ENCODE data around the gene GORASP1.

The GORASP1 gene

DNA sequence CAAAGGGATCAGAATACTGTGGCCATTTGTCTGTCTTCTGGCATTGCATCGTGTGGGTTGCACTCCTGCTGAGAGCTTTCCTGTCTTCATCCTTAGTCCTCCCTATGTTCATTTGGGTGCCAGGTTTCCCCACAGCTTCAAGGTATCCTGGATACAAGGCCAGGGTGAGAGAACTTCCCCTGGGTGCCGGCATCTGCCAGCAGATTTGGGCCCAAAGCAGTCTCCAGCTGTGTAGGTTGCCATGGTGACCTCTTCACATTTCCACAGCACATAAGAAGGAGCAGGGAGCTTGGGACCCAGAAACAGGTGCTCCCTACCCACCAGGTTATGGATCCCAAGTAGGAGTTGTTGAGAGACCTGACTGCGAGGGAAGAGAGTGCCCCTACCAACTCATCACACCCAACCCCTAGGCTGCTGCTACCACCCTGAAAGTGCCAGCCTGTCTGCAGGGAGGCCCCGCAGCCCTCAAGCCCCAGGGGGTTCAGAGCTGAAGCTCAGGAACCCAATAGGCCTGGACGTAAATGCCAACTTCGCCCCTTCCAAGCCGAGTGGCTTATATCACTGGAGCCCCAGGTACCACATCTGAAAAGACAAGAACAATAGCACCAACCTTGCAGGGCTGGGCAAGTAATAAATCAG is 20.0 kb upstream of the GORASP1 start:
- DNase-seq (no peak), ATAC-seq (replicated peaks) (peak; percentile 14)
- Mint-ChIP-seq H3K27me3 (no peaks in the 10 kb centered on the region), H3K9me3 (no peaks in the 10 kb centered on the region), H3K4me1 (ENCODE audit: low read depth in 2 of 2) (peaks cover 21 to 27% of the 10 kb centered on the region in 2 donors), H3K36me3 (ENCODE audit: insufficient read depth) (peaks cover 3% of the 10 kb centered on the region), H3K4me3 (peak overlapping the region; percentile 36 to 44), H3K27ac (peak overlapping the region; percentile 41 to 68)

DNA sequence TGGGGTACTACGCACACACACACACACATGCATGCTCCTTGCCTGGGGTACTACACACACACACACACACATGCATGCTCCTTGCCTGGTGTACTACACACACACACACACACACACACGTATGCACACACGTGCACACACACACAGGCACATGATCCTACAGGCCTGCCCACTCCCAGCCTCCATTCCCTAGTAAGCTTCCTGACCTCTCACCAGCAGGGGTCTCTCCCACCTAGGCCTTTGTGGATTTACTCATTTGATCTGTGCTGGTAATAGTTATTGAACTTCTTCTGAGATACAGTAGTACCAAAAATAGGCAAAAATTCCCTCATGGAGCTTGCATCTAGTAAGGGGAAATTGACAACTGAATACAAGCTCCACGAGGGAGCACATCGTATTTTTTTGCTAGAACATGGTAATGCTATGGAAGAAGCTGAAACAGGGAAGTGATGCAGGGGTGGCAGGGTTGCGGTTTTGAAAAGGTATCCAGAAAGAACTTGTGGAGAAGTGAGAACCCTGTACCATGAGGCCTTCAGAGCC is 19.2 kb upstream of the GORASP1 start:
- Mint-ChIP-seq H3K4me3 (no peak overlapping the region), H3K27ac (no peak overlapping the region), H3K27me3 (no peaks in the 10 kb centered on the region), H3K36me3 (ENCODE audit: insufficient read depth) (peaks cover 3% of the 10 kb centered on the region), H3K9me3 (no peaks in the 10 kb centered on the region), H3K4me1 (ENCODE audit: low read depth in 2 of 2) (peaks cover 21 to 27% of the 10 kb centered on the region in 2 donors)
- ATAC-seq (replicated peaks) = peak; percentile 25
- no peak for DNase-seq

DNA sequence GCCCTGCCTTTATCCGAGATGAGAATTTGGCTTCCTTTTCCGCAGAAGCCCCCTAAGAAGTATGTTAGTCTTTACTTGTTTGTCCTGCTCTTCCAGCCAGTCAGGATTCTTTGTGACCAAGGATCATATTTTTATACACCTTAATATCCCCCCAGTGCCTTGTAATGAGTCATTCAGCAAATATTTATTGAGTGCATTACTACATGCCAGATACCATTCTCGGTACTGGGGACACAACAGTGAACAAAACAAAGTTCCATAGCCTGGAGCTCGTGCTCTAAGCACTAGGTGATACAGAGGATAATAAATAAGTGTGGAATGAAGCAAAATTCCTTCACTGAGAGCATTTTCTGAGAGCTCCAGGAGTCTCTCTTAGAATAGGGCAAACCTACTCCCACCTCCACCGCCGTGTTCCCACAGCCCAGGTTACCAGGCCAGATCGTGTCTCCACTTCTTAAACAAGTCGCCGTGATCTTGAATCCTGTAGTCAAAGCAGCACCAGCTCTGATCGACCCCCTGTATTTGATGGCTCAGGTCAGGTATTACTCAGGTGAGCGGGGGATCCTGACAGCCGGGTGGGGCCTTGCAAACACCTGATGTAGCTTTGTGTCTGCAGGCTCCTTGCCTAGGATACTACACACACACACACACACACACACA is 18.5 kb upstream of the GORASP1 start:
- Mint-ChIP-seq H3K4me1 (ENCODE audit: low read depth in 2 of 2) (peaks cover 21 to 27% of the 10 kb centered on the region in 2 donors), H3K27ac (no peak overlapping the region)
- ATAC-seq (replicated peaks) = no peak

DNA sequence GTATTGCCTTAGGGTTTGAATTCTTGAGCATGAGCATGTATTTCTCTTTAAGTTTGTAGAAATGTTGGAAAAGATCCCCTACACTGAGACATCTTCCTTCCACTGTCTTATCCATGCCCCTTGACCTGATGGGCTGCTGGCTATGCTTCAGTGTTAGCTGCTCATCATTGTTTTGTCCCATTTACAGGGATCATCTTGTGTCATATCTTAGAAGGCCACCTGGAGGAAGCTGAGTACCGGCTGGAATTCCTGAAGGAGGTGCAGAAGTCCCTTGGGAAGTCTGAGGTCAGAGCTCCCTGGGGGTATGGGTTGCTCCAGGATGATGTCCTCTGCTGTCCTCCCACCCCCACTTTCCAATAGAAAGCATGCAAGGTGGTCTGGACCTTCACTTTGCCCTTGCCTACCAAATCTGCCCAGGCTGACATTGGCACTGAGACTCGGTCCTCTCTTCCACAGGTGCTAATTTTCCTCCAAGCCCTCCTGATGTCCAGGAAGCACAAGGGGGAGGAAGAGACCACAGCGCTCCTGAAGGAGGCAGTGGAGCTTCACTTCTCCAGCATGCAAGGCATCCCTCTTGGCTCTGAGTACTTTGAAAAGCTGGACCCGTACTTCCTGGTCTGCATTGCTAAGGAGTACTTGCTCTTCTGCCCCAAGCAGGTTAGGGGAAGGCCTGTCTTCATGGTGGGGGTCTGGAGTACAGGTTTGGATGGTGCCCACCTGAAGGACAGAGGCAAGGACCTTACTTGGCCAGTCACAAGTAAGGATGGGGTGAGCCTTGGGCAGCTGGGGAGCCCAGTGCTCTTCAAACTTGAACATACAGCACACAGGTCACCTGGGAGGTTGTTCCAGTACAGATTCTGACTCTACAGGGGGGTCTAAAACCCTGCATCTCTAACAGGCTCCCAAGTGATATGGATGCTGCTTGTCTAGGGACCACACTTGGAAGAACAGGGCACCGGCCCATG is 17.7 kb upstream of the GORASP1 start:
- ATAC-seq (replicated peaks) = no peak
- no peak overlapping the region for H3K4me3 Mint-ChIP-seq

More for the DNA sequence above, 18.5 kb upstream of the GORASP1 start:
- DNase-seq = no peak
- Mint-ChIP-seq H3K36me3 (ENCODE audit: insufficient read depth) (peaks cover under 1% of the 10 kb centered on the region), H3K9me3 (no peaks in the 10 kb centered on the region), H3K4me3 (no peak overlapping the region), H3K27me3 (no peaks in the 10 kb centered on the region)

DNA sequence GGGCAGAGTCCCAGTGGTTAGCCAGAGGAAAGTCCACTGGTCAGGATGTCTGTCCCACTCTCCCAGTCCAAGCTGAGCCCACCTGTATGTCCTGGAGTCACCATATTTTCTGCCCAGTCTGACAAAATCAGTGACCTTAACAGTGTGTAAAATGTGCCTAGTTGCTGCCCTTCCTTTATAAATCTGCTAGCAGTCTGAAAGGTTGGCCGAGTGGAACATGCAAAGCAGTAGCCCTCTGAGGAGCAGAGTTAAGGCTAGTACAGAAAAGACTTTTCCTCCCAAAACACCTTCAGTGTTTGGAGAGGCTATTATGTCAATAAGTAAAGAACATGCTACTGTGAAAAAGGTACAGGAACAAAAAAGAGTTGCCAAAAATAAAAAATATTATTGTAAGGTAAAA is 15.4 kb upstream of the GORASP1 start:
- DNase-seq (no peak), ATAC-seq (replicated peaks) (no peak)
- Mint-ChIP-seq H3K4me3 (no peak overlapping the region), H3K4me1 (ENCODE audit: low read depth in 2 of 2) (peaks cover 10 to 15% of the 10 kb centered on the region in 2 donors), H3K9me3 (no peaks in the 10 kb centered on the region), H3K27me3 (no peaks in the 10 kb centered on the region), H3K36me3 (ENCODE audit: insufficient read depth) (no peaks in the 10 kb centered on the region), H3K27ac (no peak overlapping the region)

More for the DNA sequence above, 17.7 kb upstream of the GORASP1 start:
- H3K4me1 Mint-ChIP-seq (ENCODE audit: low read depth in 2 of 2) = peaks cover 21 to 27% of the 10 kb centered on the region in 2 donors
- no peaks in the 10 kb centered on the region for H3K27me3 Mint-ChIP-seq
- H3K9me3 Mint-ChIP-seq = no peaks in the 10 kb centered on the region
- H3K36me3 Mint-ChIP-seq (ENCODE audit: insufficient read depth) = no peaks in the 10 kb centered on the region
- DNase-seq = no peak
- no peak overlapping the region for H3K27ac Mint-ChIP-seq

DNA sequence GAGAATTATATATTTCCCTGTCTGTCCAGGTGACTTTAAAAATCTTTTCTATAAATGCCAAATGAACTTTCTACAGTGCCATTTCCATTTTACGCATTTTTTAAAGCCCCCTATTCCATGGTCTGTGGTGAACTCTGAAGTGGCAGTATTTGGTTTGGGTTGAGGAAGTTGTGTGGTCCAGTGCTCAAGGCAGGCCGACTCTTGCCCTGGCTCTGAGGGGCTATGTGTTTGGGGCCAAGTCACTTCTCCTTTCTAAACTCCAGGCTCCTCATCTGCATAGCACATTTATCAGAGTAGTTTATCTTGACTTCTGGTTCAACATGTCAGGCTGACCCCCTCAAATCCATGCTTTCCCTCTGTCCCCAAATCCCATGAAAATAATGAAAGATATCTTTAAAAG is 14.2 kb upstream of the GORASP1 start:
- Mint-ChIP-seq H3K27ac (no peak overlapping the region), H3K36me3 (ENCODE audit: insufficient read depth) (no peaks in the 10 kb centered on the region), H3K4me1 (ENCODE audit: low read depth in 2 of 2) (peaks cover 1 to 3% of the 10 kb centered on the region in 2 donors), H3K4me3 (no peak overlapping the region), H3K27me3 (no peaks in the 10 kb centered on the region), H3K9me3 (no peaks in the 10 kb centered on the region)
- no peak for DNase-seq
- no peak for ATAC-seq (replicated peaks)

DNA sequence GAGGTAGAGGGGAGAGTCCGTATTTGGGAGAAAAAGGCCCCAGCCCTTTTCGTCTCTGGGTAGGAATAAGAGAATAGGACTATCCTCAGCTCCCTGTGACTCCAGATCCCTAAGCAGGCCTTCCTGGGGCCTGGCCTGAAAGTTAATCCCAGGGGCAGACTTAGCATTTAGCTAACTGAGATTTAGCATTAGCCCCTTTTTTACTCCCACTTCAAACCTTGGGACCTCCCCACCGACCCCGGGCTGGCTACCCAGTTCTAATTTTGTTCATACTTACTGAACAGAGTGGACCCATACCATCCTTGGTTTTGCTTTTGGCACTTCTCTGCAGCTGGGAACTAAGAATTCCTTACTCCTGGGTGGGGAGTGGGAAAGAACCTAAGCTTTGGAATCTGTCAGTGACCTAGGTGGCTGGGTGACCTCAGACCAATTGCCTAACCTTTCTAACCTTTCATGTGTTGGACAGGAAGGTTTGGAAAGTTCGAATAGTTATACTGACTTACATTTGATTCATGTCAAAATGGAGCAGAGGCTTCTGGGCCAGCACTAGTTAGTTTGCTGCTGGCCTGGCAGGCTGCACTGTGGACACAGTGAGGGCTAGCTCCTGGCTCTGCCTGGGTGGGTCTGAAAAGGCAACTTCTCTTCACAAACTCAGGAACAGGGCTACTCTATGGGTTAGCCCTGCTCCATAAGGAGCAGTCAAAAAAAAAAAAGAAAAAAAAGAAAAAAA is 11.7 kb upstream of the GORASP1 start:
- ATAC-seq (replicated peaks) = no peak
- Mint-ChIP-seq H3K27ac (no peak overlapping the region), H3K36me3 (ENCODE audit: insufficient read depth) (no peaks in the 10 kb centered on the region), H3K27me3 (no peaks in the 10 kb centered on the region), H3K9me3 (no peaks in the 10 kb centered on the region), H3K4me1 (ENCODE audit: low read depth in 2 of 2) (no peaks in the 10 kb centered on the region), H3K4me3 (no peak overlapping the region)
- no peak for DNase-seq

DNA sequence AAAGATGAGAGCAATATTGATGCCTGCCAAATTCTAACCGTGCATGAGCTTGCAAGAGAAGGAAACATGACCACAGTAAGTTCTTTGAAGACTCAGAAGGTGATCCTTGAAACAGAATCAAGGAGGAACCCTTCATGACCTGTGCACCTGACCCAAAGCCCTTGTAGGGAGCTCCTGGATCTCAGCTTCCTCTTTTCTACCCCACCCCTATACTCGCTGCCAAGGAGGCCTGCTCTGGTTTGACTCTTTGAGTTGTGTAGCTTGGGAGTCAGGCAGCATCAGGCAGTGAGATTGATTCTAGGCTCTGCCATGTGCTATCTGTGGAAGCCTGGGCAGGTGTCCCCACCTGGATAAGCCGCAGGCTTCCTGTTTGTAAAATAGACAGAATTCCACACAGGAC is 10.7 kb upstream of the GORASP1 start:
- no peak overlapping the region for H3K27ac Mint-ChIP-seq
- no peaks in the 10 kb centered on the region for H3K9me3 Mint-ChIP-seq
- DNase-seq (no peak), ATAC-seq (replicated peaks) (no peak)
- no peaks in the 10 kb centered on the region for H3K4me1 Mint-ChIP-seq (ENCODE audit: low read depth in 2 of 2)
- H3K4me3 Mint-ChIP-seq = no peak overlapping the region
- H3K36me3 Mint-ChIP-seq (ENCODE audit: insufficient read depth) = no peaks in the 10 kb centered on the region
- no peaks in the 10 kb centered on the region for H3K27me3 Mint-ChIP-seq

DNA sequence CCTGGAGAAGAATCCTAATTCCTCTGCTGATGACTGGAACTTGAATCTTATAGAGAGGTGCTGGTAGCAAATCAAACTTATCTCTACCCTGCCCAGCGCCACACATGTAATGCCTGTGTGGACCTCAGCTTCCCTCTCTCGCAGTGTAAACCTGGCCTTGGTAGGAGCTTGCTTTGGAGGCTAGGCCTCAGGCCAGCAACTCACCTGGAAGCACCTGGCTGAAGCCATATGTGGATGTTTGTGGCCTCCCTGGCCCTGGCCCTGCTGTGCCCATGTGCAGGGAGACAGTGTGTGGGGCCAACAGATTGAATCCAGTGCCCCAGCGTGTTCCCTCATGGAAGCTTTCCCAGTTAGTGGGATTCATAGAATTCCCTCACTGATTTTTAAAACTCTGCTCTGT is 8.4 kb upstream of the GORASP1 start:
- ATAC-seq (replicated peaks) (no peak), DNase-seq (no peak)
- Mint-ChIP-seq H3K9me3 (no peaks in the 10 kb centered on the region), H3K36me3 (ENCODE audit: insufficient read depth) (no peaks in the 10 kb centered on the region), H3K4me1 (ENCODE audit: low read depth in 2 of 2) (no peaks in the 10 kb centered on the region), H3K27ac (no peak overlapping the region), H3K4me3 (no peak overlapping the region), H3K27me3 (no peaks in the 10 kb centered on the region)

DNA sequence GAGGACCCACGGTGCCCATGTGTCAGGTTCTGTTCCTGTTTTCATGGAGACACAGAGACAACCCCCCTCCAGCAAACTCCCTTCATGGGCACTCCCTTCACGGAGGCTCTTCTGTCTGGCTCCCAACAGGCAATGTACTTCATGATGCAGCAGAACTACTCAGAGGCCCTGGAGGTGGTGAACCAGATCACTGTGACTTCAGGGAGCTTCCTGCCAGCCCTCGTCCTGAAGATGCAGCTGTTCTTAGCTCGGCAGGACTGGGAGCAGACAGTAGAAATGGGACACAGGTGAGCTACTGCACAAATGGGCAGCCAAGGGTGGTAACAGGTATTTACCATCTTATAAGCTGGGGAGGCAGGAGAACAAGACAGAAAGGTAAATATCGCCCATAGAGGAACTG is 7.0 kb upstream of the GORASP1 start:
- peaks cover 0 to 1% of the 10 kb centered on the region in 2 donors for H3K4me1 Mint-ChIP-seq (ENCODE audit: low read depth in 2 of 2)
- ATAC-seq (replicated peaks) = no peak
- H3K27me3 Mint-ChIP-seq = no peaks in the 10 kb centered on the region
- no peak for DNase-seq
- H3K27ac Mint-ChIP-seq = no peak overlapping the region
- no peak overlapping the region for H3K4me3 Mint-ChIP-seq
- H3K9me3 Mint-ChIP-seq = no peaks in the 10 kb centered on the region
- no peaks in the 10 kb centered on the region for H3K36me3 Mint-ChIP-seq (ENCODE audit: insufficient read depth)

DNA sequence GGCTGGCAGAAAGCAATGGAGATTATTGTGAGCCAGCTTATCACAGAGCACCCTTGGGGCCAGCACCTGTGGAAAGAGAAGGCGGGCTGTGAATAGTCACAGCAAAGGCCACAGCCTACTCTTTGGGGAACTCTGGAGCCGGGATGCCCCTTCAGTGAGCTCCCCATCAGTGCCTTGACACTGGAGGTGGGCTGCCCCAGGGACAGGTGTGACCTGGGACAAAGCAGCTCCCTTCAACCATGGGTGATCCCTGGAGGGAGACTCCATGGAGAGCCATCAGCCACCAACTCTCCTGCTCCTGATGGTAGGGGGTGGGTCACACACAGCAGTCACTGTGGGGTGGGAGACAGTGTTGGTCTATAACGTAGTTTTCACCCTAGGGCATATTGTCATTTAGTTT is 5.9 kb upstream of the GORASP1 start:
- no peak overlapping the region for H3K4me3 Mint-ChIP-seq
- H3K27ac Mint-ChIP-seq = no peak overlapping the region
- peaks cover 12 to 13% of the 10 kb centered on the region in 2 donors for H3K4me1 Mint-ChIP-seq (ENCODE audit: low read depth in 2 of 2)
- no peak for ATAC-seq (replicated peaks)
- peaks cover 2% of the 10 kb centered on the region for H3K36me3 Mint-ChIP-seq (ENCODE audit: insufficient read depth)
- no peaks in the 10 kb centered on the region for H3K27me3 Mint-ChIP-seq
- DNase-seq = no peak
- no peaks in the 10 kb centered on the region for H3K9me3 Mint-ChIP-seq

DNA sequence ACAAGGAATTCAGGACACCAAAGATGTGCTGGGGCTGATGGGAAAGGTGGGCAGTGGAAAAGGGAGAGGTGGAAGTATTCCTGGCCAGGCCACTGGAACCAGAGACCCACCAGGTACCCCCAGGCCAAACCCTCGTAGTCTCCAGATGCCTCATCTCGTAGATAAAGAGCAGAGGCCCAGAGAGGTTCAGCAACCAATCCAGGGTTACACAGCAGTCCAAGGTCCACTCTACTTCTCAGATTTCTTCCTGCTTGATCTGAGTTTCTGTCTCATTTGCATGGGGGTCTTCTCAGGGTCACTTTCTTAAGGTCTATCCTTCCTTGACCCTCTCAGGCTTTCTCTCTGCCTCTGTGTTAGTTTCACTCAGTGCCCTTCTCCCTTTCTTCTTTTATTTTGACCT is 5.1 kb upstream of the GORASP1 start:
- Mint-ChIP-seq H3K27me3 (no peaks in the 10 kb centered on the region), H3K36me3 (ENCODE audit: insufficient read depth) (peaks cover 4% of the 10 kb centered on the region), H3K27ac (no peak overlapping the region), H3K4me3 (no peak overlapping the region), H3K4me1 (ENCODE audit: low read depth in 2 of 2) (peaks cover 19 to 20% of the 10 kb centered on the region in 2 donors), H3K9me3 (no peaks in the 10 kb centered on the region)
- ATAC-seq (replicated peaks) (no peak), DNase-seq (no peak)

DNA sequence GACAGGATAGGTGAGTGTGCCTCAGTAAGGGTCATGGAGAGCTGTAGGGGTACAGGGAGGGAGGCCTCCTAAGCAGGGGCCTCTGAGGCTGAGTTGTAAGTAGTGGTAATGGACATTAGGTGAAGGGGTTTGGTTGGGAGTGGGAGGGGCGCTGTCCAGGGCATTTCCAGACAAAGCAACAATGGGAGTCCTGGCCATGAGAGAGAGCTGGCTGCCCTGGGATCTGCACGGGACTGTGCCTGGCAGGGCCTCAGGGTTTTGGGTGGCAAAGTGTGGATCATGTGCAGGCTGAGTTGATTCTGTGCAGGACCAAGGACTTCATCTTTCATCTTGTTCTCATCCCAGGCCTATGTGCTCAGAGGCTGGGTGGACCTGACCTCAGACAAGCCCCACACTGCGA is 4.7 kb upstream of the GORASP1 start:
- ATAC-seq (replicated peaks) (no peak), DNase-seq (no peak)
- H3K27me3 Mint-ChIP-seq = no peaks in the 10 kb centered on the region
- no peak overlapping the region for H3K27ac Mint-ChIP-seq
- peaks cover 21% of the 10 kb centered on the region in 2 donors for H3K4me1 Mint-ChIP-seq (ENCODE audit: low read depth in 2 of 2)
- H3K4me3 Mint-ChIP-seq = no peak overlapping the region
- no peaks in the 10 kb centered on the region for H3K9me3 Mint-ChIP-seq
- H3K36me3 Mint-ChIP-seq (ENCODE audit: insufficient read depth) = peaks cover 4% of the 10 kb centered on the region

All from effector memory CD8-positive, alpha-beta T cell (primary cell).